GM19043 (cell line): ENCODE measurements around the gene PDAP1.
"Not testable (repeated sequence)": the region's sequence is repeated elsewhere in the genome, so short reads cannot be mapped to it uniquely, and the experiment has no call there.

Source experiments
- ATAC-seq: cut with Tn5 transposase; IDR thresholded peaks from one replicate; pipeline ENCODE4 v1.9.1; 2021; ENCODE audit warnings: low read depth; ENCODE audit not compliant: unreplicated experiment

Gene PDAP1, protein sequence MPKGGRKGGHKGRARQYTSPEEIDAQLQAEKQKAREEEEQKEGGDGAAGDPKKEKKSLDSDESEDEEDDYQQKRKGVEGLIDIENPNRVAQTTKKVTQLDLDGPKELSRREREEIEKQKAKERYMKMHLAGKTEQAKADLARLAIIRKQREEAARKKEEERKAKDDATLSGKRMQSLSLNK

DNA sequence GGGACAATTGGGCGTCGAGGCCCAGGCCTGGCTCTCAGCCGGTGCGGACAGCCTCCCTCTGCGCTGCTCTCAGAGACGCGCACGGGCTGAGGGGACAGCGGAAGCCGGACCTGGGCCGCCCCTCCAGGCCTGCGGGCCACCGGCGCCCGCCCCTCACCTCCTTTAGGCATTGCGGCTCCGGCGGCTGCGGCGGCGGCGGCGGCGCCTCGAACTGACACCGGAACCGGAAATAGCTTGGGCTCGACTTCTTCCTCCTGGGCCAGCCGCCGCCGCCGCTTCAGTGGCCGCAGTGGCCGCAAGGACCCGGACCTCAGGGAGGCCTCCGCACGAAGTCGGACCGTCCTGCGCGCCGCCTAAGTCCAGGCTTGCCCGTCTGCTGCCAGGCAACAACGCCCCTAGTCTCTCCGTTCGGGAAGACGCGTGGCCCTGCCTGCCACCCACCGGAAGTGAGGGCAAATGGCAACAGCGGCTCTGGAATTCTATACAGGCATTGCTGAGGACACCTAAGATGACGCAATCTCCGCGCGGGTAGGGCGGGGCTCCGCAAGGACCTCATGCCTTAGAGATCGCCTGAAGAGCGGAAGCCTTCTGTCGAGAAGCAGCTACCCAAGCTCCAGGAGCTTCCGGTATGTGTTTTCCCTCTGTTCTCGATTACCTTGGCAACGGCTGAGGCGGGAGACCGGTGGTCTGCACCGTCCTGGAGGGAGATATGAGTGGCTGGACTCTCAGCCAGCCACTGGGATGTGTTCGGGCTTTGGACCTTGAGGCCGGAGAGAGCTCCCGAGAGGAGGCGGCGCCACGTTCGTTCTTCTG is at the start of gene PDAP1, which contains the start of gene BUD31:
TSS of gene PDAP1 (minus strand) at position 219 of the 813 bp plus-strand sequence. CDS start at position 170, 49 bp downstream.
TSS of gene BUD31 (plus strand) at position 591 of the 813 bp plus-strand sequence. CDS start 2,124 bp downstream, outside the sequence.
- peak; percentile 82 for ATAC-seq

DNA sequence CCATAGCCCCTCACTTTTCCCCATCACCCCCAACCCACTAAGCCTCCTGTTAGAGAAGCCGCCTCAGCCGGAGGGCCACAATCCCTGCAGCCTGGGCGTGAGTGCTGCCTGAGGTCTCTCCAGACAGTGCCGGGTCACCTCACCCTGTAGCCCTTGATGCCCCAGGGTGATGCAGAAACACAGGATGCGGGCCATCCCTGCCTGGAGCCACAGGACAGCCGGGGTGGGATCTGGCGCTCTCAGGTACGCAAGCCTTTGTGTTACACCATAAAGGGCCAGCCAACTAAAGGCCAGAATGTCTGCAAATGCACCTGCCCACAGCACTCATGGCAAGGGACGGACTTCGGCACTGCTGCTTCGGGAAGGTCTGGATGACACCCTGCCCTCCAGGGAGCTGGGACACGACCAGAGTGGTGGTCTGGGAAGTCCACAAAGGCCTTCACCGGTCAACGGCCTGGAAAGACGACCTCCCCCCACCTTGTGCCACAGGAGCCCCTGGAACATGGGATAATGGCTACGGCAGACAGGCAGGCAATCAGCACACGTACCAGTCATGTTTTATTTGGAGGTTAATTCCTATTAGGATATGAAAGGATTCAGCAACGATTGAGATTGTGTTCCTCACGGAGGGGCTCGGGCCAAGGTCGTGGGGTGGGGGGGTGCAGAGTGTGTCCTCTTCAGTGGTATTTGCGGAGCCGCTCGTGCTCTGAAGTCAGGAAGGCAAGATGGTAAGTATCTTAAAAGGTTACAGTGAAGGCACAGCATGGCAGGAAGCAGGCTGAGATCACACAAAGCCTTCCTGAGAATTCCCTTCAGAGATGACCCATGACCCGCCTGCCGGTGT is 49.5 kb upstream of the PDAP1 start:
- no peak for ATAC-seq

DNA sequence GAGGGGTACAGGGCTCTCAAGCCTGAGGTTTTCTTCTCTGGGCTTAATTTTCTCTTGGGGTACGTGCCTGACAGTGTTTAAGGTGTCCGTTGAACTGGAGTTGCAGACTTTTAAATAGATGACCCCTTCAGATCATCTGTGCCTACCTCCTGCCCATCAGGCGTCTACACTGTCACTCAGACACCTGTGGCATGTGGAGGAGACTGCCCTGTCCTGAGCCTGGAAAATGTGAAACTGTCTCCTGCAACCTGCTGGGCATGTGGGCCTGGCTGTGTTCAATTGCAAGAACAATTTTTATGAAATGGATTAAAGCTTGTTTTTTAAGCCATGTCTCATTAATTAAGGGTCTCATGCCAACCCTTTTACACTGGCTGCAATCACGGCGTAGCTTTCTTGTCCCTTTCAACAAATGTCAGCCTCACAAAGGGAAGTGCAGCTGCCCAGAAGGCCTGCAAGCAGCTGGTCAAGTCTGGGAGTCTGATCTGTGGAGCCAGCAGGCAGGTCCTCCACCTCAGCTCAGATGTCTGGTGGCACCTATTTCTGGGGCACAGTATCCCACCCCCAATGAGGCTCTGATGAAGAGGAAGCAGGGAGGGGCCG is 48.8 kb upstream of the PDAP1 start:
- no peak for ATAC-seq

DNA sequence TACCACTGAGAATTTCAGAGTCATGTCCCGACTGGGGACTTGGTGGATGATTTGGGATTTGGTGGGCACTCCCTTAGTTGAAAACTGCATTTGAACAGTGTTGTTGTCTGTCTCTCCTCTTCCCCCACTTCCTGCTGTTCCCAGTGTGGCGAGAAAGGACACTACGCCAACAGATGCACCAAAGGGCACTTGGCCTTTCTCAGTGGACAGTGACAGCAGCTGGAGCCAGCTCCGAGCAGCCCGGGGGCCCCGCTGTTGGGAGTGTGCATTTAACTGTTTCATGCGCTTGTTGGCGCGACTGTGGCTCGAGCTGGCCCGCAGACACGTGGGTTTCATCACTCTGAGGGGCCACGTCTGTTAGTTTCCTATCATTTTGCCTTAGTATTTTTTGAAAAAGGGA is 47.9 kb upstream of the PDAP1 start:
- ATAC-seq = no peak

DNA sequence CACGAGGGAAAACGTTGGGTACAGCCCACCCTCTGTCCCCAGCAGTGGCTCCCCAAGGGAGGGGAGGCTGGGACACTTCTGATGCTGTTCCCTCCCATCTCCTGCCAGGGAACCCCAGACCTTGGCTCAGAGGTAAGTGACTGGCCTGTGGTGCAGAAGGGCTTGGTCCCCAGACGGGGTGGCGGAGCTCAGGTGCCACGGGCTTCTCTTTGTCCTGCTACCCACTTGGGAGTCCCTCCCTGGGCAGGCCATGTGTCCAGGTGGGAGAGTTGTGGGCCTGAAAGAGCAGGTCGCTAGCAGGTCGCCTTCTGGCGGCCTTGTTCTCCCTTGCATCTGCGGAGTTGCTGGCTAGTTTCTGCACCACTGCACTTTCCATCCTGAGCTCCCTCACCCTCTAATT is 47.5 kb upstream of the PDAP1 start:
- ATAC-seq = no peak

DNA sequence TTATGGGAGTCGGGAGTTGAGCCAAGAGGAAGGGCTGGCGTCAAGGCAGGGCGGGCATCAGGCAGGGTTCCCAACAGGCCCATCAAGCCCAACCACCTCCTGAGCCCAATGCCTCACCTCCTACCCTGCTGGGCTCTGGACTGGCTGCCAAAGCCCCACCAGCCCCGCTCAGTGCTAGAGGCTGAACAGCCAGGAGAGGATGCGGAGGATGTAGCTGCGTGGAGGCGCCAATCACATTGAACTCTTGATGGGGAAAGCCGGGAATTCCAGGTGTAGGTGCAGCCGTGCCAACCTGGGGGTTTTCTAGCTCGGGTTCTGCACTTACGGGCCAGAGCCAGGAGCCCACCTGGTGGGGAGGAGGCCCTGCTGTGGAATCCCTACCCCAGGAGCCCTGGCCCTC is 44.7 kb upstream of the PDAP1 start:
- ATAC-seq = no peak

DNA sequence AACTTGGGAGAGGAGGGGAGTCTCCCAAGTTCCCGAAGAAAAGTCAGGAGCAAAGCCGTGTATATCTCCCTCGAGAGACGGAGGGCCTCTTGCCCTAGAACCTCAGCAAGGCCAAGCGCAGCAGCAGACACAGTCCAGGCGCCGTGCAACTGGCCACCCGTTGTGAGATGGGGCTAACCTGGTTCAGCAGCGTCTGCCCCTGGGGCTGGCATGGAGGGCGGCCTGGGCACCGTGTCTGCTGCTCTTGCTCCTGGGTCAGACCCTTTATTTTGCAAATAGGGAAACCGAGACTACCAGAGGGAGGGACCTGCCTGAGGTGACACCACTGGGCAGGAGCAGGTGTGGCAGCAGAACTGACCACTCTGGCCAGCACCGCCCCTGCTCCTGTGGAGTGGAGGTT is 44.1 kb upstream of the PDAP1 start:
- ATAC-seq = no peak

DNA sequence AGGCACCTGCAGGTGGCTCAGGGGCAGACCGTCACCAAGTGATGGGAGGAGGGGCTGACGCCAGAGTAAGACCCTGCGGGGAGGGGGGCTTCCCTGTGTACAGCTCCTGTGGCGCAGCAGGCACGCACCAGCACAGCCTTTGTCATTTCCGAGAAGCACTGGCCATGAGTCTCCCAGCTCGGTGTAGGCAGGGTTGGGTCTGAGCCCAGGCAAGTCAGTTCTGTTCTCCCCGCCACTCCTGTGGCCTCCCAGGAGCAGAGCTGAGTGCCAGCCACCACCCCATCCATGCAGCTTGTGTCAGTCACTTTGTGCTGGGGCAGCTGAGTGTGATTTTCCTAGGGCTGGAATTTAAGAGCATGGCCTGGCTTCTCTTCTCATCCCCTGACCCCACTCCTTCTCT is 43.5 kb upstream of the PDAP1 start:
- ATAC-seq = no peak

DNA sequence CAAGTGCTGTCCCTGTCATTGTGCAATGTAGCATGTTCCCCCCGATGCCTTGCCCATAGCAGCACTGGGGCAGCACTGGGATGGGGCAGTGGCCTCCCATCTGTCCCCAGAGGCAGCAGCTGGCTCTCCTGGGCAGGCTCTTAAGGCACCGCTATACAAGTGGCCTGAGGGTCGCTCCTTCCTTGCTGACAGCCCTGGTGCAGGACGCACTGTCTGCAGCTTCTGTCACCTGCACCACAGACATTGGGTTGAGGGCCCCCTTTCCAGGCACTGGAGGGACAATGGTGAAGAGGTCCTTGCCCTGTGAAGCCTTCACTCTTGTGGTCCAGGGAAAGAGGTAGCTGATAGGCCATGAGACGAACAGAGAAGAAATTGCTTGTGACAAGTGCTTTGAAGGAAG is 40.9 kb upstream of the PDAP1 start:
- no peak for ATAC-seq

DNA sequence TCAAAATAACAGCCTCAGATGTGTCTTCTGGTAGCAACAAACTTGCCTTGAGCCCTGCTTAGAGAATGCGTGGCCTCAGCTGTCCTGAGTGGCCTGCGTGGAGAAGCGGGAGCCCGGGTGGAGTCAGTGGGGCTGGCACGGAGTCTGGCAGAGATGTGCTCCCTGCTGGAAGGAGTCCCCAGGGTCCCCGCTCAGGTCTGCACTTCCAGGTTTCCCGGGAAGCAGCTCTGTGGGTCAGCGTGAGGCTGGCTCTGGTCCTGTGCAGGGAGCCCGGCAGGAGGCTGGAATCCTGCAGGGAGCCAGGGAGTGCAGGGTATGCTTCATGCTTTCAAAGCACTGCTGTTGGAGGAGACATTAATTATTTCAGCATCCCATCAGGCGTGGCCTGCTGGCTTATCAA is 40.5 kb upstream of the PDAP1 start:
- ATAC-seq = no peak

DNA sequence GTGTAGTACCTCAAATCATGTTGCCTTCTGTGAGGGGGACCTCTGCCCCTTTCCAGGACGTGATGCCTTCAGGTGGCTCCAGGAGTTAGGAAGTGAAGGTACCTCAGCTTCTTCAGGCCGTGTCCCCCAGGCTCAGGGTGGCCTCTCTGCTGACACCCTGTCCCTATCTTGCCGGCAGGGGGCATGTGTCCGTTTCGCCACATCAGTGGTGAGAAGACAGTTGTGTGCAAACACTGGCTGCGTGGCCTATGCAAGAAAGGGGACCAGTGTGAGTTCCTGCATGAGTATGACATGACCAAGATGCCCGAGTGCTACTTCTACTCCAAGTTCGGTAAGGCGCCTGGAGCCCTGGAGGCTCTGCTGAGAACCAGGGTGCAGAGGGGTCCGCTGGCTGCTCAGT is 39.5 kb upstream of the PDAP1 start:
- no peak for ATAC-seq

DNA sequence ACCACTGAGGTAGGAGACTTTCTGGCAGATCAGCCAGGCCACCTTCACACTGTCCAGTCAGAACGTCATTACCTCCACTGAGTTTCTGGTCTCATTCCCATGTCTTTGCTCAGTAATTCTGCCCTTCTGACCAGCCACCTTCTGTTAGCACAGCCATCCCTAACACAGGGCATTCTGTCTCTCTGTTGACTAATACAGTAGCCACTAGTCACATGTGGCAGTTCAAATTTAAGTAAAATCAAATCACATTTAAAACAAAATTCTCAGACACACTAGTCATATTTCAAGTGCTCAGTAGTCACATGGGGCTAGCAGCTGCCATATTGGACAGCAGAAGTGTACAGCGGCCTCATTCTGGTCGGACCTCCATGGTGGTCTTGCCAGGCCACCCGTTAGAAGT is 37.7 kb upstream of the PDAP1 start:
- no peak for ATAC-seq

DNA sequence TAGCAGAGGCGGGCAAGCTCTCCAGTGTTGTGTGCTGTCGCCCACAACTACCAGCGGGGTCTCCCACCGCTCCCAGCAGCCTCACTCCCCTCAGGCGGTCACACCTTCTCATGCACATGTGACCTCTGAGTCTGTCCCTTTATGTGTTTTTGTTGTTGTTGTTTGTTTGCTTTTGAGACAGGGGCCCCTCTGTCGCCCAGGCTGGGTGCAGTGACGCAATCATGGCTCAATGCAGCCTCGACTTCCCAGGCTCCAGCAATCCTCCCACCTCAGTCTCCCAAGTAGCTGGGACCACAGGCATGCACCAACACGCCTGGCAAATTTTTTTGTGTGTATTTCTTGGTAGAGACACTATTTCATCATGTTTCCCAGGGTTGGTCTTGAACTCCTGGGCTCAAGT is 31.8 kb upstream of the PDAP1 start:
- ATAC-seq = no peak

DNA sequence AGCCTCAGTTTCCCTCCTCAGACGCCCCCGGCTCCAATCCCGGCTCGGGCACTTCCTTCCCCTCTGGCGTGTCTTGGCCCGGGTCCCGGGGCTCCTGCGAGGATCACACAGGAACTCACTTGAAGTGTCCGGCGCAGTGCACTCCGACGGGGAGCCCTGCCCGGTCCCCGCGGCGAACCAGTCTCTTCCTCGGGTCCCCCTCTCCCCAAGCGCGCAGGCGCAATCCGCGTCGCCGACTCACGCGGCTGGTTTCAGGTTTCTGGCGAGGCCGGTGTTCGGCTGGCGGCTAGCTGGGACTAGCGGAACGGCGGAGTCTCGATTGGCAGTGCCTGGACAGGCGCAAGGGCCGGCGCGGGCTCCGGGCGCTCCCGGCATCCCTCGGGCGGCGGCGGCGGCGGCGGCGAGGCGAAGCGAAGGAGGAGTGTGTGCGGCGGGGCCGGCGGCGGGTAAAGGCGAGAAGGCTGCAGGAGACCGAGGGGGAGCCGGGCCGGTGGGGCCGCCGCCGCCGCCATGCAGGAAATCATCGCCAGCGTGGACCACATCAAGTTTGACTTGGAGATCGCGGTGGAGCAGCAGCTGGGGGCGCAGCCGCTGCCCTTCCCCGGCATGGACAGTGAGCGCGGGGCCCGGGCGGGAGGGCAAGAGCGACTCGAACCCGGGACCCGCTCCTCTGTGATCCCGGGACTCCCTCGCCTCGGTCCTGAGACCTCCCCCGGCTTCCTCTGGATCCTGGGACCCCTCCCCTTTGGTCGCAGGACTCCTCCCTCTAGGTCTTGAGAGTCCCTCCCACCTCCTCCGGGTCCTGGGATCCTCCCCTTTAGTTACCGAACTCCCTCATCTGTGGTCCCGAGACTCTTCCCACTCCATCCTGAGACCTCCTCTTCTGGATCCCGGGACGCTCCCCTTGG is 30.4 kb upstream of the PDAP1 start, which contains the start of the genes CPSF4 and PTCD1:
TSS of gene CPSF4 (plus strand) at position 371 of the 908 bp plus-strand sequence. CDS start at position 511, 140 bp downstream.
TSS of gene PTCD1 (minus strand) at position 226 of the 908 bp plus-strand sequence. CDS start 3,556 bp downstream, outside the sequence.
- peak; percentile 80 for ATAC-seq

DNA sequence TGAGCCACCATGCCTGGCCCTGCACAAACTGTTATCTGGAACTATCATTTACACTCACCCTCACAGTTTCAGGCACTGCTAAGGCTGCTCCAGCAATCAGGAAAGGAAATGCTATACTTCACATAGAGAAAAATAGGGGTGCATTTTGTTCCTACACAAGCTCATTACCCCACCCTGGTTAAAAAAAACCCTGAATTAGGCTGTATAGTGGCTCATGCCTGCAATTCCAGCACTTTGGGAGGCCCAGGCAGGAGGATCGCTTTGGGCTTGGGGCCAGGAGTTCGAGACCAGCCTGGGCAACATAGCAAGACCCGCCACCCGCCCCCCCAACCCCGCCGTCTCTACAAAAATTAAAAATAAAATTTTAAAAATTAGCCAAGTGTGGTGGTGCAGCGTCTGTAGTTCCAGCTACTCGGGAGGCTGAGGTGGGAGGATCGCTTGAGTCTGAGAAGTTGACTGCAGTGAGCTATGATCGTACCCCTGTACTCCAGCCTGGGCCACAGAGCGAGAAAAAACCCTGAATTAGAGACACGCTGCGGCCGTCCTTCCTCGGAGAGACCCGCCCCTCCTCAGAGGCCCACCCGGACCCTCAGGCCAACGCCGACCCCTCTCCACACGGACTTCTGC is 29.7 kb upstream of the PDAP1 start:
- no peak for ATAC-seq

DNA sequence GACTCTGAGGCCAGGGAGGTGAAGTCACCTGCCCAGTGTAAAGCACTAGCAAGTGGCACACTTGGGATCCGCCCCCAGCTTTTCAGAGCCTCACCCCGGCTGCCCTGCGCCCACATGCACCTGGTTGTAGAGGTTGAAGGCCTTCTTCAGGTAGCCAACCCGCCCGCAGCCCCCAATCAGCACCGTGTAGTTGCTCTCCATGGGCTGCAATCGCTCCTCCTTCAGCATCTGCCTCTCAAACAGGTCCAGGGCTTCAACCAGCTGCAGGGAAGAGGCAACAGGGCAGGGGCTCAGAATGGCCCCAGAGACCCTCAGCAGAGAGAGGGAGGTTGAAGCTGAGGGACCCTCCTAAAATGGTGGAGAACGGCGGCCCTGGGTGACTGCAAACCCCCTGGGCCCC is 24.8 kb upstream of the PDAP1 start:
- no peak for ATAC-seq

DNA sequence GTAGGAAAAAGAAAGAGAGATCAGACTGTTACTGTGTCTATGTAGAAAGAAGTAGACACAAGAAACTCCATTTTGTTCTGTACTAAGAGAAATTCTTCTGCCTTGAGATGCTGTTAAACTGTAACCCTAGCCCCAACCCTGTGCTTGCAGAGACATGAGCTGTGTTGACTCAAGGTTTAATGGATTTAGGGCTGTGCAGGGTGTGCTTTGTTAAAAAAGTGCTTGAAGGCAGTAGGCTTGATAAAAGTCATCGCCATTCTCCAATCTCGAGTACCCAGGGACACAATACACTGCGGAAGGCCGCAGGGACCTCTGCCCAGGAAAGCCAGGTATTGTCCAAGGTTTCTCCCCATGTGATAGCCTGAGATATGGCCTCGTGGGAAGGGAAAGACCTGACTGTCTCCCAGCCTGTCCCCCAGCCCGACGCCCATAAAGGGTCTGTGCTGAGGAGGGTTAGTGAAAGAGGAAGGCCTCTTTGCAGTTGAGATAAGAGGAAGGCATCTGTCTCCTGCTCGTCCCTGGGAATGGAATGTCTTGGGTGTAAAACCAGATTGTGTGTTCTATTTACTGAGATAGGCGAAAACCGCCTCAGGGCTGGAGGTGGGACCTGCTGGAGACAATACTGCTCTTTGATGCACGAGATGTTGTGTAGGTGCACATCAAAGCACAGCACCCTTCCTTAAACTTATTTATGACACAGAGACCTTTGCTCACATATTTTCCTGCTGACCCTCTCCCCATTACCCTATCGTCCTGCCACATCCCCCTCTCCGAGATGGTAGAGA is 23.6 kb upstream of the PDAP1 start:
- ATAC-seq = not testable (repeated sequence)

DNA sequence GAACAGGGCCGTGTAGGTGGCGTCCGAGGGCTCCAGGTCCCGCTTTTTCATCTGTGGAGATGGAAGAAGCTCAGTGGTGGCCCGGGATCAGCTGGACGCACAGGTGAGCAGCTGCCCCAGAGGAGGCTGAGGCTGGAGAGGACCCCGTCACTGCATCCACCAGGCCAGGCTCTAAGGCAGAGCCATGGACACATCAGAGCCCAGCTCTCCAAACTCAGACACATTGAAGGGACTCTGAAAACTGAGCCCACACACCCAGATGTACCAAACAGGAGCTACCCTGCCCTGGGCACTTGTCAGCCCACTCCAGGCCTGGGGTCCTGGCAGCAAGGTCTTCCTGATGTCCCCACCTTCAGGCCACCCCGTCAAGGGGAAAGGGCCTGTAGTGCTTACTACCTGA is 21.4 kb upstream of the PDAP1 start:
- no peak for ATAC-seq
